DOHH2 (cell line): ENCODE data around the gene GNPAT.

ENCODE experiments used
- EZH2phosphoT487 ChIP-seq: fragments of 200-600 bp; sonication (generic); IDR thresholded peaks from 2 replicates; pipeline ENCODE4 v1.6.1; 2017; ENCODE audit warnings: borderline replicate concordance, mild to moderate bottlenecking, antibody characterized with exemption, low read length, moderate library complexity, mixed read lengths
- TF ChIP-seq, protein P1 (sequence below): fragments of 200-600 bp; sonication (generic); IDR thresholded peaks from one replicate; pipeline ENCODE4 v1.5.1; 2014; ENCODE audit warnings: antibody characterized with exemption, mild to moderate bottlenecking, low read depth, low read length; ENCODE audit not compliant: poor library complexity, severe bottlenecking

DNA sequence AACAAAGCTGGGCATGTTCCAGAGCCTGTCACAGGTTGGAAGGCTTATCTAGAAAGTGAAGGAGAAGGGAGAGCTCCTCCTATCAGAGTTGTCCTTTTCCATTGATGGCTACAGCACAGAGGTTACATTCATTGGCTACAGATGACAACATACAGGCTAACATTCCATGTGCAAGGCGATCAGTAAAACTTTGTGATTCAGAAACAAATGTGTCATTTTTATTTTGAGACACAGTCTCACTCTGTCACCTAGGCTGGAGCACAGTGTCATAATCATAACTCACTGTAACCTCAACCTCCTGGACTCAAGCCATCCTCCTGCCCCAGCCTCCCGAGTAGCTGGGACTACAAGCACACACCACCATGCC lies 46.6 kb upstream of the GNPAT start:
- TF ChIP-seq, protein P1, sequence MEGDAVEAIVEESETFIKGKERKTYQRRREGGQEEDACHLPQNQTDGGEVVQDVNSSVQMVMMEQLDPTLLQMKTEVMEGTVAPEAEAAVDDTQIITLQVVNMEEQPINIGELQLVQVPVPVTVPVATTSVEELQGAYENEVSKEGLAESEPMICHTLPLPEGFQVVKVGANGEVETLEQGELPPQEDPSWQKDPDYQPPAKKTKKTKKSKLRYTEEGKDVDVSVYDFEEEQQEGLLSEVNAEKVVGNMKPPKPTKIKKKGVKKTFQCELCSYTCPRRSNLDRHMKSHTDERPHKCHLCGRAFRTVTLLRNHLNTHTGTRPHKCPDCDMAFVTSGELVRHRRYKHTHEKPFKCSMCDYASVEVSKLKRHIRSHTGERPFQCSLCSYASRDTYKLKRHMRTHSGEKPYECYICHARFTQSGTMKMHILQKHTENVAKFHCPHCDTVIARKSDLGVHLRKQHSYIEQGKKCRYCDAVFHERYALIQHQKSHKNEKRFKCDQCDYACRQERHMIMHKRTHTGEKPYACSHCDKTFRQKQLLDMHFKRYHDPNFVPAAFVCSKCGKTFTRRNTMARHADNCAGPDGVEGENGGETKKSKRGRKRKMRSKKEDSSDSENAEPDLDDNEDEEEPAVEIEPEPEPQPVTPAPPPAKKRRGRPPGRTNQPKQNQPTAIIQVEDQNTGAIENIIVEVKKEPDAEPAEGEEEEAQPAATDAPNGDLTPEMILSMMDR = no peak
- TF ChIP-seq EZH2phosphoT487 = no peak
